Measurements from ENCODE around the gene IPCEF1. TPM values are rescaled to one million over a fixed set of nuclear protein-coding genes. Genes with fewer than 3 reads are reported as not detected.
A peak's percentile ranks its signal among the peaks of the same experiment; 100 is the strongest.

Gene IPCEF1
- polyA plus RNA-seq, 1 donor from 2014 or later: 3.9 TPM

- TF ChIP-seq MXI1 (conservative IDR thresholded peaks at IDR 0.05; ENCODE audit: poor library complexity, severe bottlenecking): no peak
Observed at GRCh38 chr6:154245506-154245905, 111.1 kb downstream of the IPCEF1 start (continued).

DNA sequence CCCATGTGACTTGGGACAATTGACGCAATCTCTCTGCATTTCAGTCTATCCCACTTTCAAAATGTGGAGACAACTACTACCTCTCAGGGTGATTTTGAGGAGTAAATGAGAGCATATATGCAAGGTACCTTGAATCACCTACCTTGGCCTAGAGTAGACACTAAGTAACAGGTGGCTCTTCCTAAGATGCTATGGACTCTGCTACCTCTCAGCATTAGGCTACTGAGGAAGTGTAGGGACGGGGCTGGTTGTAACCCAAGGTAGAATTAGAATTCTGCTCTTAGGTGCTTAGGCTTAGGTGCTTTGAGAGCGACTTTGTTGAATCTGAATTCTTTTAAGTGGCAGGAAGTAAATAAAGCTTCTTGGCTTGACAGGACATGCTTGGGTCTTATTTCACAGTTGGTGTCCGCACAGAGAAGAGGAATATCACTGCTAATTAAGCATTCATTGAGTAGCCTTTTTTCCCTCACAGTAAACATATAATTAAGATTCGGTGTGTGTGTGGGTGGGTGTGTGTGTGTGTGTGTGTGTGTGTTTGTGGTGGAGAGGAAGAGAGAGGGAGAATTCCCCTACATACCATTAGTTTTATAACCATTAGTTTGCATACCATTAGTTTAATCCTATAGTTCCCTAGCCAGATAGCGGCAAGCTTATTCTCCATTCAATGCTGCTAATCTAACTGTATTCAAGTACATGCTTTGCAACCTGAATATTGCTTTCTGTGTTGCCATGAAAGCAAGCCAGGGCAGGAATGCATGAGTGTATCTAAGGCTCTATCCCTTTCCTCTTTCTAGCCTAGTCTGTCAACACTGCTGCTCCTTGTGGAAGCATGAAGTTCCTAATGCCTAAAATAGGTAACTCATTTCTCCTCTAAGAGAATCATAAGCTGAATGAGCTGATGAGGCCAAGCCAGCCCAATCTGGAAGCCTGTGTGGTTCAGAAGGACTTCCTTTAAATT, 112.5 kb downstream of the IPCEF1 start:
- H4K20me1 ChIP-seq (ENCODE audit: insufficient read depth): no peaks in the 10 kb centered on the region
- no peaks in the 10 kb centered on the region for H3F3A ChIP-seq (ENCODE audit: insufficient read depth, low read length, poor library complexity, severe bottlenecking)
- H3K4me3 ChIP-seq (ENCODE audit: low read length): peak overlapping the region; percentile 61
- no peak overlapping the region for H3K4me2 ChIP-seq (ENCODE audit: low read length)
- TF ChIP-seq EP300 (conservative IDR thresholded peaks at IDR 0.05; ENCODE audit: poor library complexity, severe bottlenecking): no peak
- TF ChIP-seq SMC3 (conservative IDR thresholded peaks at IDR 0.05; ENCODE audit: poor library complexity): no peak
- TF ChIP-seq TAF1 (IDR thresholded peaks at IDR 0.05; ENCODE audit: low read depth): no peak
- TF ChIP-seq REST (IDR thresholded peaks at IDR 0.05; ENCODE audit: borderline replicate concordance): no peak
- no peak for TF ChIP-seq POLR2AphosphoS5 (IDR thresholded peaks at IDR 0.05)
- TF ChIP-seq, protein P1, sequence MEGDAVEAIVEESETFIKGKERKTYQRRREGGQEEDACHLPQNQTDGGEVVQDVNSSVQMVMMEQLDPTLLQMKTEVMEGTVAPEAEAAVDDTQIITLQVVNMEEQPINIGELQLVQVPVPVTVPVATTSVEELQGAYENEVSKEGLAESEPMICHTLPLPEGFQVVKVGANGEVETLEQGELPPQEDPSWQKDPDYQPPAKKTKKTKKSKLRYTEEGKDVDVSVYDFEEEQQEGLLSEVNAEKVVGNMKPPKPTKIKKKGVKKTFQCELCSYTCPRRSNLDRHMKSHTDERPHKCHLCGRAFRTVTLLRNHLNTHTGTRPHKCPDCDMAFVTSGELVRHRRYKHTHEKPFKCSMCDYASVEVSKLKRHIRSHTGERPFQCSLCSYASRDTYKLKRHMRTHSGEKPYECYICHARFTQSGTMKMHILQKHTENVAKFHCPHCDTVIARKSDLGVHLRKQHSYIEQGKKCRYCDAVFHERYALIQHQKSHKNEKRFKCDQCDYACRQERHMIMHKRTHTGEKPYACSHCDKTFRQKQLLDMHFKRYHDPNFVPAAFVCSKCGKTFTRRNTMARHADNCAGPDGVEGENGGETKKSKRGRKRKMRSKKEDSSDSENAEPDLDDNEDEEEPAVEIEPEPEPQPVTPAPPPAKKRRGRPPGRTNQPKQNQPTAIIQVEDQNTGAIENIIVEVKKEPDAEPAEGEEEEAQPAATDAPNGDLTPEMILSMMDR (IDR thresholded peaks at IDR 0.05; ENCODE audit: poor library complexity, severe bottlenecking): no peak
- TF ChIP-seq MXI1 (conservative IDR thresholded peaks at IDR 0.05; ENCODE audit: poor library complexity, severe bottlenecking): no peak
- no peaks in the 10 kb centered on the region for H3K9me2 ChIP-seq (ENCODE audit: insufficient read depth, low read length)
- no peak overlapping the region for H3K9ac ChIP-seq (ENCODE audit: low read length)
- H3K27ac ChIP-seq (ENCODE audit: low read length): no peak overlapping the region
- H3K9me3 ChIP-seq (ENCODE audit: low read length): no peaks in the 10 kb centered on the region
- no peak overlapping the region for H2AFZ ChIP-seq (ENCODE audit: low read depth, low read length)
- no peaks in the 10 kb centered on the region for H3K79me2 ChIP-seq (replicated peaks; ENCODE audit: insufficient read depth, low read length)
- no peaks in the 10 kb centered on the region for H3K36me3 ChIP-seq (ENCODE audit: insufficient read depth, low read length)
- H3K27me3 ChIP-seq (ENCODE audit: insufficient read depth, low read depth, low read length): no peaks in the 10 kb centered on the region

DNA sequence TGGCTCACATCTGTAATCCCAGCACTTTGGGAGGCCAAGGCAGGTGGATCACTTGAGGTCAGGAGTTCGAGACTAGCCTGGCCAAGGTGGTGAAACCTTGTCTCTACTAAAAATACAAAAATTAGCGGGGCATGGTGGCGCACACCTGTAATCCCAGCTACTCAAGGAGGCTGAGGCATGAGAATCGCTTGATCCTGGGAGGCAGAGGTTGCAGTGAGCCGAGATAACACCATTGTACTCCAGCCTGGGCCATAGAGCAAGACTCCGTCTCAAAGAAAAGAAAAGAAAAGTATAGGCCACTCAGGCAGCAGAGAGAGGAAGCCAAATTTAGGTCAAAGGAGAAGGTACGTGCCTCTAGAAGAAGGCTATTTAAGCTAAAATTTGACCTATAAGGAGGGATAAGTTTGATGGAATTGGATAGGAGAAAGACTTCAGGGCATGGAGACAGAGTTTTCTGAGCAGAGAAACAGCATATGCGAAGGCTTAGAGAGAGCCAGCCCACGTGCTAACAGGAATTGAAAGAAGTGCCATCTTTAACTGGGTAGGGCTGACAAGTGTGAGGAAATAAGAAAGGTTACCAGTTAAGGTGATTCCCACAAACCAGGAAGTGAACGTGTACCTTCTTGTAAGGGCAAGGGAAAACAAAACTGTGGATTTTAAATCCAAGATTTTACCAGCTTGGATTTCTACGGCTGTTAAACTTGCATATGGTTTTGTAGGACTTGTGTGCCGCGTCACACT, 113.8 kb downstream of the IPCEF1 start:
- Histone ChIP-seq H3F3A (ENCODE audit: insufficient read depth, low read length, poor library complexity, severe bottlenecking) (no peaks in the 10 kb centered on the region), H3K4me3 (ENCODE audit: low read length) (no peak overlapping the region), H3K79me2 (replicated peaks; ENCODE audit: insufficient read depth, low read length) (no peaks in the 10 kb centered on the region), H3K9me2 (ENCODE audit: insufficient read depth, low read length) (no peaks in the 10 kb centered on the region), H3K27ac (ENCODE audit: low read length) (no peak overlapping the region), H3K9ac (ENCODE audit: low read length) (no peak overlapping the region), H3K4me2 (ENCODE audit: low read length) (no peak overlapping the region), H3K36me3 (ENCODE audit: insufficient read depth, low read length) (no peaks in the 10 kb centered on the region), H3K9me3 (ENCODE audit: low read length) (no peaks in the 10 kb centered on the region), H4K20me1 (ENCODE audit: insufficient read depth) (no peaks in the 10 kb centered on the region), H3K27me3 (ENCODE audit: insufficient read depth, low read depth, low read length) (no peaks in the 10 kb centered on the region), H2AFZ (ENCODE audit: low read depth, low read length) (no peak overlapping the region)
- TF ChIP-seq EZH2 (IDR thresholded peaks at IDR 0.05; ENCODE audit: borderline replicate concordance, insufficient read depth, low read length, poor library complexity, severe bottlenecking) (no peak), MXI1 (conservative IDR thresholded peaks at IDR 0.05; ENCODE audit: poor library complexity, severe bottlenecking) (no peak), SMC3 (conservative IDR thresholded peaks at IDR 0.05; ENCODE audit: poor library complexity) (no peak), TAF1 (IDR thresholded peaks at IDR 0.05; ENCODE audit: low read depth) (no peak), EP300 (conservative IDR thresholded peaks at IDR 0.05; ENCODE audit: poor library complexity, severe bottlenecking) (no peak)
- TF ChIP-seq, protein P1 (IDR thresholded peaks at IDR 0.05; ENCODE audit: poor library complexity, severe bottlenecking): no peak
